HG03439 (cell line): Measurements from ENCODE around the gene ANKMY1.
A peak's percentile ranks its signal among the peaks of the same experiment; 100 is the strongest.
"Not testable (repeated sequence)": the region's sequence is repeated elsewhere in the genome, so short reads cannot be mapped to it uniquely, and the experiment has no call there.

Source experiments
- ATAC-seq: cut with Tn5 transposase; IDR thresholded peaks from one replicate; pipeline ENCODE4 v1.9.1; 2021; ENCODE audit warnings: mild to moderate bottlenecking, moderate library complexity; ENCODE audit not compliant: unreplicated experiment

The ANKMY1 gene

GRCh38 chr2:240523451-240524281 lies 34.1 kb downstream of the ANKMY1 start:
- no peak for ATAC-seq

DNA sequence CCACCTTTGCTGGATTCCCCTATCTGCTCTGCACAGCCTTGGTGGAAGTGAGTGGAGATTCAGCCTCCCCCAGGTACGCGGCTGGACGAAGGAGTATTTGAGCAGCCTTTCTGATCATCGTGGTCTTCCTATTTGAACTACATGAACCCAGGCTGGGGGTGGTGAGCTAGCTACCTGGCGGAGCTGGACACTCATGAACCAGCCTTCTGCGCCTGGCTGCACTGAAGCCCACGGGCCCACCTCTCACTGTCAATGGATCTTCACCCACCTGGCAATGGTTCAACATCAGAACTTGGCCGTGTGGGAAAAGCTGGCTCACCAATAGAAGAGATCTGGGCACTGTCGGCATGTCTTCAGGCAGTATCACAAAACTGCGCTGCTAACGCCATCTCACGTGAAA lies 35.4 kb downstream of the ANKMY1 start:
- no peak for ATAC-seq

DNA sequence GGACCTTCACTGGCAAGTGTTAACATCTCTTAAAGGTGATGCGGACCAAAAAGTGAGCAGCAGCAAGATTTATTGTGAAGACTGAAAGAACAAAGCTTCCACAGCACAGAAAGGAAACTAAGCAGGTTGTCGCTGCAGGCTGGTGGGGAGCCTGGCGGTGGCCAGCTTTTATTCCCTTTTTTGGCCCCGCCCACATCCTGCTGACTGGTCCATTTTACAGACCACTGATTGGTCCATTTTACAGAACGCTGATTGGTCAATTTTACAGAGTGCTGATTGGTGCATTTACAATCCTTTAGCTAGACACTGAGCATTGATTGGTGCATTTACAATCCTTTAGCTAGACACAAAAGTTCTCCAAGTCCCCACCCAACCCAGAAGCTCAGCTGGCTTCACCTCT lies 35.9 kb downstream of the ANKMY1 start:
- not testable (repeated sequence) for ATAC-seq

DNA sequence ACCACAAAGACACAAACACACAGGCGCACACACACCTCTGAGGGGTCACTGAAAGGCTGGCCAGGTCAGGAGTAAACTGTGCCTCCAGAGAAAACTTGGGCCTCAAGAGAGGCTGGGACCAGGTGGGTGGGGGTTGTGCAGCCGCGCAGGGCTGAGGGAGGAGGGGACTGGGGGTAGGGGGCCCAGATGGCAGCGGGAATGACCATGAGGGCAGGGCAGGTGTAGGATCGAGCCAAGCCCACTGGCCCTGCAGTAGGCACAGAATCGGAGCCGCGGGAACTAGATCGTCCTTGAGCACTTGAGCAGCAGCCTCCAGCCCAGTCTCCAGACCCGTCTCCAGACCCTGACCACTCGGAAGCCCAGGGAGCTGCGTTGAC lies 36.8 kb downstream of the ANKMY1 start:
- no peak for ATAC-seq

GRCh38 chr2:240520130-240520973 lies 37.4 kb downstream of the ANKMY1 start:
- no peak for ATAC-seq

DNA sequence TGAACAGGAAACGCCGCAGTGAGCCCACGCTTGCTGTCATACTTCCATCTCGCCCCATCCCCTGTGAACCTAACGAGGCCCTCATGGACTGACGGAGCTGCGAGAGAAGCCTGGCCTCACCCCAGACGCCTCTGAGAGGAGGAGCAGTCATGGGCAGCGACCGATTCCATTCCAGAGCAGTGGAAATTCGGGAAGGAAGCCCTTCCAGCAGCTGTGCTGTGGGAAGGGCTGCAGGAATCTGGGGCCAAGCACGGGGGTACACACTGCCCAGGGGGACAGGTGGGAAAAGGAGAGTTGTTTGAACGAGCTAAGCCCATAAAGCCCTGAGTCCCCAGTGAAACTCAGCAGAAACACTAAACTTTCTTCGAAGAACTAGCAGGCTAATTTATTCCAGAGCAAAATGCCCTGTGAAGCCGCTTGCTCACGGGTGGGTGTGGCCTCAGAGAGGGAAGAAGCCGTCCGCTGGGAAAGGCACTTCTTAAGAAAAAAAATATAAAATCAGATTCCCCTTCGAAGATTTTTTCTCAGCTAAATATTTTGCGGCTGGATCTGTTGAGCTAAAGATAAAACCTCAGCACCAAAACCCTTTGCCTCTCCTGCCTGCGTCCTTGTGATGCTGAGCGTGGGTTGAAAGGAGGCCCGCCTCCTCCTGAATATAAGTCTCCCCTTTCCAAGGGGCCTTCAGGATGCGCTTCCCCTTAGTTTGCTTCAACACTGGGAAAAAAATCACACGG lies 38.2 kb downstream of the ANKMY1 start:
- ATAC-seq, result no peak

- no peak for ATAC-seq
Measured at GRCh38 chr2:240518981-240519380, 38.8 kb downstream of the ANKMY1 start.

- ATAC-seq, result no peak
Measured at GRCh38 chr2:240517342-240517741, 40.4 kb downstream of the ANKMY1 start.

- no peak for ATAC-seq
Measured at GRCh38 chr2:240514631-240515030, 43.2 kb downstream of the ANKMY1 start.

DNA sequence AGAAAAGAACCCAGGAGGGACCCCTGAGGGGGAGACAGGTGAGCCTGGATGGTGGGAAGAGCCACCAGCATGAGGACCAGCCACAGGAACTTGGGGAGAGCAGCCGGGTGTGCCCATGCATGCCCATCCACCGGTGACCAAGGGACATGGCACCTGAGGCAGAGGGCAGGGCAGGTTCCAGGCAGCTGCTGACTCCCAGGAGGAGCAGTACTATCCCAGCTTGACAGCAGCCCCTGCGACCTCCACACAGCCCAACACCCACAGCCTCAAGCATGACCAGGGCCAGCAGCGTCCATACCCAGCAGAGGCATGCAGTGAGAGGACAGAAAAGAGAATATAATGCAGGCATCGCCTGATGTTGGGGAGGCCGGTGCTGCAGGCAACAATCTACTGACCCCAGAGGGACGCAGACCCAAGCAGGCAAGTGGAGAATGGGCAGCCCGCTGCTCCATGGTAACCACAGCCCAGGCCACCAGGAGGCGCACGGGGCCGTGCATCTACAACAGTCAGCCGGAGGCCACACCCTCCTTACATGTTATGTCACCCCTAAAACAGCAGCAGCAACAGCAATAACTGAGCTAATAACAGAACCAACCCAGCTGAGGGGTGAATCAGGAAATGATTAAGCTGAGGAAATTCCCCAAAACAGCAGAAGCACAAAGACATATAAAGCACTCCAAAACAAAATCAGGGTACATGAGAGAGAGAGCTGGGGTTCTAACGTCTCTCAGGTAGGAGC lies 44.1 kb downstream of the ANKMY1 start:
- peak; percentile 94 for ATAC-seq

- no peak for ATAC-seq
Measured at GRCh38 chr2:240512666-240513535, 44.9 kb downstream of the ANKMY1 start.

- no peak for ATAC-seq
Measured at GRCh38 chr2:240512109-240512485, 45.7 kb downstream of the ANKMY1 start.

- no peak for ATAC-seq
Measured at GRCh38 chr2:240511351-240512108, 46.3 kb downstream of the ANKMY1 start.

GRCh38 chr2:240510513-240511210 lies 47.1 kb downstream of the ANKMY1 start:
- ATAC-seq, result no peak

- ATAC-seq, result no peak
Measured at GRCh38 chr2:240509667-240510512, 47.9 kb downstream of the ANKMY1 start.

GRCh38 chr2:240508832-240509545 lies 48.8 kb downstream of the ANKMY1 start:
- ATAC-seq, result no peak

- ATAC-seq, result no peak
Measured at GRCh38 chr2:240507778-240508251, 50.0 kb downstream of the ANKMY1 start.
